CD4-positive, alpha-beta T cell treated with Interleukin-10 for 1 hour (primary cell): ENCODE results near the gene FBXO15.

Experiments used
- DNase-seq: peaks from one replicate; pipeline ENCODE4 v3.0.0-alpha.2; 2020

Gene FBXO15

GRCh38 chr18:74040459-74041332 lies 106.9 kb downstream of the FBXO15 start:
- peak; percentile 49 for DNase-seq

- no peak for DNase-seq
These were observed 107.6 kb downstream of the FBXO15 start for GRCh38 chr18:74040008-74040407.

- DNase-seq = no peak
These were observed 118.5 kb downstream of the FBXO15 start for GRCh38 chr18:74029161-74029560.
